Endodermal cell (in vitro differentiated cells): ENCODE results near the gene EPHB3. TPM values are rescaled to one million over a fixed set of nuclear protein-coding genes. Genes with fewer than 3 reads are reported as not detected.

Experiments
- DNase-seq: peaks from one replicate; pipeline ENCODE4 v3.0.0-alpha.2; 2017
- H3K27ac ChIP-seq: 2 replicates; pipeline ENCODE4 v1.5.1; 2013; ENCODE audit warnings: mild to moderate bottlenecking, low read depth, low read length, moderate library complexity
- H3K27me3 ChIP-seq: 2 replicates; pipeline ENCODE4 v1.6.1; 2013; ENCODE audit warnings: mild to moderate bottlenecking, low read length, moderate library complexity; ENCODE audit not compliant: insufficient read depth, control insufficient read depth, poor library complexity, severe bottlenecking
- H3K36me3 ChIP-seq: 2 replicates; pipeline ENCODE4 v1.7.0; 2013; ENCODE audit warnings: mild to moderate bottlenecking, low read length, moderate library complexity; ENCODE audit not compliant: control insufficient read depth, insufficient read depth
- H3K4me1 ChIP-seq: one replicate; pipeline ENCODE4 v1.7.0; 2013; ENCODE audit warnings: low read length; ENCODE audit not compliant: control insufficient read depth, insufficient read depth
- H3K4me3 ChIP-seq: 2 replicates; pipeline ENCODE4 v1.5.1; 2013; ENCODE audit warnings: mild to moderate bottlenecking, low read length, moderate library complexity
- H3K9ac ChIP-seq: 2 replicates; pipeline ENCODE4 v1.6.1; 2013; ENCODE audit warnings: mild to moderate bottlenecking, low read length, moderate library complexity; ENCODE audit not compliant: poor library complexity, severe bottlenecking; ENCODE audit errors: extremely low read depth
- H3K9me3 ChIP-seq: 2 replicates; pipeline ENCODE4 v1.6.1; 2013; ENCODE audit warnings: mild to moderate bottlenecking, low read length, moderate library complexity; ENCODE audit not compliant: control insufficient read depth
- H3K27ac Mint-ChIP-seq: 2 replicates; pipeline ENCODE4 v1.8.0; 2020; ENCODE audit warnings: mixed read lengths
- H3K27me3 Mint-ChIP-seq: 2 replicates; pipeline ENCODE4 v1.8.0; 2021; ENCODE audit warnings: mild to moderate bottlenecking, mixed read lengths; ENCODE audit not compliant: insufficient read depth
- H3K36me3 Mint-ChIP-seq: 2 replicates; pipeline ENCODE4 v1.8.0; 2020; ENCODE audit warnings: low read depth, mixed read lengths
- H3K4me1 Mint-ChIP-seq: 2 replicates; pipeline ENCODE4 v1.8.0; 2020; ENCODE audit warnings: mixed read lengths
- H3K4me3 Mint-ChIP-seq: 2 replicates; pipeline ENCODE4 v1.8.0; 2020; ENCODE audit warnings: mild to moderate bottlenecking, moderate library complexity, mixed read lengths
- H3K9me3 Mint-ChIP-seq: 2 replicates; pipeline ENCODE4 v1.8.0; 2020; ENCODE audit warnings: mild to moderate bottlenecking, mixed read lengths
- CTCF ChIP-seq: fragments of 200-600 bp; sonication (generic); conservative IDR thresholded peaks from 2 replicates; pipeline ENCODE4 v1.5.0; 2021; ENCODE audit warnings: antibody characterized with exemption, mild to moderate bottlenecking
- WGBS, 2 experiments: methylation state at CpG; one replicate each; pipeline versions ENCODE4 v1.1.5 to v1.1.7; 2013; ENCODE audit warnings: missing lambda C conversion rate in 2 of 2, mixed read lengths in 1 of 2; ENCODE audit not compliant: insufficient coverage in 1 of 2, insufficient read length in 1 of 2; 5-methylcytosine and 5-hydroxymethylcytosine counted together
- total RNA-seq, 2 donors: library from RNA; stranded (reverse); fragmentation: NEBNext Ultra II Directional in 1 of 2; extraction: Animal tissue kit (Norgen Biotek cat#: 25700) in 1 of 2; gene quantifications; 2 replicates in 1 of 2; 3 replicates in 1 of 2; pipeline ENCODE4 v1.2.1, GENCODE V29; 2021

The EPHB3 gene
- total RNA-seq, 2 donors from 2014 or later = 32.7 to 36.9 TPM

DNA sequence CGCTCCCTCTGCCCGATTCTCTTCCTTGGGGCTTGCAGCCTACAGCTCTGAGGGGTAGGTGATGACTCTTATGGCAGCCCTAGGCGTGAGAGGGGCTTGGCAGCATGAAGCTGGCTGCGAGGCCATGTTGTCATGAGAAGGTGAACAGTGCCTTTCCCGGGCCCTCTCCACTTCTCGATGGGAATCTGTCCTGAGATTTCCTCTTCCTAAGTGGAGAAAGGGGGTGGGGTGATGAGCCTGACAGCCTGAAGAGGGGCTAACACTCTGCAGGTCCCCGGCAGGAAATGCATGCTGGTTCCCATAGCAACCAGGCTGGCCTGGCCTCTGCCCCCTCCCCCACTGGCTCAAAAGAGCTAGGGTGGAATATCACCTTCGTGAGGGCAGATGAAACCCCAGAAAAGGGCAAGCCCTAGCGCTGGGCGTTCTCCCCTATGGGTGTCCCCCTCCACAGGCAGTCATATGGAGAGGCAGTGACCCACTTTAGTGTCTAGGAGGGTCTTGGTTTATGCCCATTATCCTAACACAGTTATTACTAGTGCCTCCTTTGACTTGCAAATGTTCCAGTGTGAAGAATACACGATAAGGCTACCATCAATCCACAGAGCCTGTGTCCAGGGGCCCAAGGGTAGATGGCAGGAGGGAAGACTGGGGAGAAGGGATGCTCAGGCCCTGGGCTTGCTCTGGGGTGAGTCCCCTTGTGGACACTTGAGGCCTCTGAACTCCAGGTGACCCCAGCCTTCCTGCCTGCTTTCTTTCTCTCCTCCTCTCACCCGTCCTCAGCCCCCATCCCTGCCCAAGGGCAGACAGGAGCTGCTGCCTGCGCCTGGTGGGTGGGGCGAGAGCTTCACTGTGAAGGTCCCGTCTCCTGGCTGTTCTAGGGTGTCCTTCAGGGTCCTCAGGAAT, 13.2 kb downstream of the EPHB3 start:
- H3K27me3 Mint-ChIP-seq = peaks cover 26% of the 10 kb centered on the region
- no peak overlapping the region for H3K4me3 ChIP-seq
- peaks cover 21% of the 10 kb centered on the region for H3K4me1 ChIP-seq
- no peak overlapping the region for H3K27ac Mint-ChIP-seq
- DNase-seq = peak; percentile 92
- peak; percentile 44 for TF ChIP-seq CTCF
- H3K4me1 Mint-ChIP-seq = peaks cover 43% of the 10 kb centered on the region
- no peaks in the 10 kb centered on the region for H3K9me3 Mint-ChIP-seq
- no peak overlapping the region for H3K9ac ChIP-seq
- H3K27ac ChIP-seq = peak overlapping the region; percentile 78
- no peaks in the 10 kb centered on the region for H3K9me3 ChIP-seq
- no peaks in the 10 kb centered on the region for H3K27me3 ChIP-seq
- H3K4me3 Mint-ChIP-seq = no peak overlapping the region
- peaks cover 62% of the 10 kb centered on the region for H3K36me3 Mint-ChIP-seq
- H3K36me3 ChIP-seq = peaks cover 84% of the 10 kb centered on the region
- WGBS, 2 experiments = 17 to 54% methylated on average over 6 to 15 of the region's 15 CpGs

- H3K4me1 ChIP-seq = peaks cover 12% of the 10 kb centered on the region
Observed at GRCh38 chr3:184575701-184576100, 14.1 kb downstream of the EPHB3 start.

More at GRCh38 chr3:184575701-184576100, 14.1 kb downstream of the EPHB3 start:
- no peak overlapping the region for H3K4me3 ChIP-seq
- Mint-ChIP-seq H3K27me3 (peaks cover 18% of the 10 kb centered on the region), H3K9me3 (no peaks in the 10 kb centered on the region), H3K27ac (no peak overlapping the region), H3K36me3 (peaks cover 69% of the 10 kb centered on the region), H3K4me1 (peaks cover 33% of the 10 kb centered on the region), H3K4me3 (no peak overlapping the region)
- WGBS, 2 experiments = 94 to 100% methylated on average over 2 to 9 of the region's 9 CpGs
- no peaks in the 10 kb centered on the region for H3K9me3 ChIP-seq
- peaks cover 90% of the 10 kb centered on the region for H3K36me3 ChIP-seq
- H3K27ac ChIP-seq = no peak overlapping the region
- DNase-seq = no peak
- H3K9ac ChIP-seq = no peak overlapping the region
- H3K27me3 ChIP-seq = no peaks in the 10 kb centered on the region
- TF ChIP-seq CTCF = no peak
